GM12801 (cell line): ENCODE measurements around the gene POLR1E.

Experiments
- CTCF ChIP-seq: IDR thresholded peaks from one replicate; pipeline ENCODE4 v1.5.1; 2011; ENCODE audit warnings: control low read depth; ENCODE audit not compliant: insufficient read length; ENCODE audit errors: extremely low read depth

Gene POLR1E

GRCh38 chr9:37485389-37486255 lies at the start of gene POLR1E:
Gene POLR1E (plus strand): TSS chr9:37485948. CDS start chr9:37486048, 100 bp downstream.
- TF ChIP-seq CTCF = no peak

GRCh38 chr9:37436540-37436939 lies 49.2 kb upstream of the POLR1E start:
- no peak for TF ChIP-seq CTCF

- TF ChIP-seq CTCF = no peak
Measured at GRCh38 chr9:37437010-37437409, 48.7 kb upstream of the POLR1E start.

GRCh38 chr9:37437621-37438020 lies 48.1 kb upstream of the POLR1E start:
- TF ChIP-seq CTCF = no peak

- TF ChIP-seq CTCF = no peak
Measured at GRCh38 chr9:37438359-37438758, 47.4 kb upstream of the POLR1E start.

GRCh38 chr9:37441776-37442370 lies 43.9 kb upstream of the POLR1E start:
- no peak for TF ChIP-seq CTCF

- TF ChIP-seq CTCF = no peak
Measured at GRCh38 chr9:37442556-37442955, 43.2 kb upstream of the POLR1E start.
